DMS53 (cell line): ENCODE results near the gene CORO2B.
"Not testable (repeated sequence)": the region's sequence is repeated elsewhere in the genome, so short reads cannot be mapped to it uniquely, and the experiment has no call there.

Experiments used
- DNase-seq: peaks from one replicate; lab custom pipeline; 2025; lab: John Stamatoyannopoulos, UW

The CORO2B gene

DNA sequence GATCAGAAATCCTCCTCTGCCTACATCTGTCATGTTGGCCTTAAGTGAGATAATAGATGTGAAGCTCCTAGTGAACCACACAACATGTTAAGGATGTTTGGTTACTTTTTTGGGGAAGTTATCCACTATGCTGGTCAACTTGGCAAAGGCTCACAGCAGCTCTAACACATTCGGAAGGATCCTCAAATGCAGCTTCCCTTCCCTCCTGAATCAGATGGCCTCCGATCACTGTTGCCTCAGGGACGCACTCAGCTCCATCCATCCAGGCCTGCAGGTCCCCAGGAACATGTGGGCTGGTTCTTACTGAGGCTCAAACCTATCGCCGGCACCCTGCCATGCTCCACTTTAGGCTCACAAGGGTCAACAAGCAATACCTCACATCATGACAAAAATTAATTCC lies 67.9 kb downstream of the CORO2B start:
- DNase-seq: no peak

DNA sequence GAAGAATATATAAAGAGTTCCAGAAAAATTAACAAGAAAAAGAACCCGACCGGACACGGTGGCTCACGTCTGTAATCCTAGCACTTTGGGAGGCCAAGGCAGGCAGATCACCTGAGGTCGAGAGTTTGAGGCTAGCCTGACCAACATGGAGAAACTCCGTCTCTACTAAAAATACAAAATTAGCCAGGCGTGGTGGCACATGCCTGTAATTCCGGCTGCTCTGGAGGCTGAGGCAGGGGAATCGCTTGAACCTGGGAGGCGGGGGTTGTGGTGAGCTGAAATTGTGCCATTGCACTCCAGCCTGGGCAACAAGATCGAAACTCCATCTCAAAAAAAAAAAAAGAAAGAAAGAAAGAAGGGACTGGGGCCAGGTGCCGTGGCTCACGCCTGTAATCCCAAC lies 68.6 kb downstream of the CORO2B start:
- DNase-seq: not testable (repeated sequence)

DNA sequence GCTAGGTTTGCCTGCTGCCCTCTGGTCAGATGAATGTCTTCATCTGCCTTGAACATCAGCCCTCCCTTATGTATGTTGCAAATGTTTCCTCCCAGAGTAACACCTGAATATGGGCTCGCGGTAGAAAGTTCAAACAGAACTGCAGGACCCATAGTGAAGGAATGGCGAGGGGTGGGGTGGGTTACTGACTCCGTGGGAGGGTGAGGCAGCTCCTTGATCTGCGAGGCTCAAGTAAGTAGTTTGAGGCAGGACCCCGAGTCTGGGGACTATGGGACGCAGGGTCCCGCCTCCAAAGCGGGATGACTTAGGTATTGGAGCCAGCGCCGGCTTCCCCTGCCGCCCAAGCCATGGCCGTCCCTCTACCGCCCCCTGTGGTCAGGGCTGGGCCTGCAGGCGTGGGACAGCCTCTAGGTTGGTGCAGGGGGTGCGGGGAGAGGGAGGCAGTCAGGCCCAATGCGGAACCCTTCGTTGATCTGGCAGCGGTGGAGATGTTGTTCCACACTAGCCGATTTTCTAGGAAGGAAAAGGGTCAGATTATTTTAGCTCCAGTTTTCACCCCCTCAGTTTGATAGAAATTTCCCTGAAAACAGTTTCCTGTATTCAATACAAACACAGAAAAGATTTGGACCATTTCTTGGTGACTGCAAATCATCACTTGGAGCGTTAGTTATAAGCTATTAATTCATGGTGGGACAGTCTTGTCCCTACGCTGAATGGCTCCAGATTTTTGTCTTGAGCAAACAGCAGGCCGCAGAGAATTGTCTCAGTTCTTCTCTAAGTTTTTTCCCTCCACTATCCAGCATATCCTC lies 72.3 kb downstream of the CORO2B start:
- DNase-seq: peak; percentile 80

DNA sequence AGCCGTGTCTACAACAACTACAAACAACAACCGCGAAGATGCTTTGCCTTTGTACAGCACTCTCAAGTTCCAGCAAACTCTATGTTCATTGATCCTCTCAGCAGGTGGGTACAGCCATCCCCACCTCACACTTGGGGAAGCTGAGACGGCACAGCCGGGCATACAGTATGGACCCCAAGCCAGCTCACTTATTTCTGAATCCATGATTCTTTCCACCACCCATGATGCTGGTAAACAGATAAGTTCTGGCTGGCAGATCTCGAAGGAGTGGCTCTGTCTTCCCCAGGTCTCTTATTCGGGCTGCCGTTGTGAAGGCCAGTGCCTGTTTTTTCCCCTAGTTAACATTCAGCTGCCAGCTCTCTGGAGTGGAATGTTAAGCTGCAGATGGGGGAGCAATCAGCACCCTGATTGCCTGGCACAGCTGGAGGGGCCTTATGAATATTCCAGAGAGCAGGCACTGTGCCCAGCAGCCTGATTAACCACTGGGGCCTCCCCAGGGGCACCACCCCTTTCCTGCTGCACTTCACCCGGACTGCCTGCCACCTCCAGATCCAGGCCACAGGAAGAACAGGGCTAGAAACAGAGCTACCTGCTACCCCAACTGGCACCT lies 73.2 kb downstream of the CORO2B start:
- DNase-seq: no peak

DNA sequence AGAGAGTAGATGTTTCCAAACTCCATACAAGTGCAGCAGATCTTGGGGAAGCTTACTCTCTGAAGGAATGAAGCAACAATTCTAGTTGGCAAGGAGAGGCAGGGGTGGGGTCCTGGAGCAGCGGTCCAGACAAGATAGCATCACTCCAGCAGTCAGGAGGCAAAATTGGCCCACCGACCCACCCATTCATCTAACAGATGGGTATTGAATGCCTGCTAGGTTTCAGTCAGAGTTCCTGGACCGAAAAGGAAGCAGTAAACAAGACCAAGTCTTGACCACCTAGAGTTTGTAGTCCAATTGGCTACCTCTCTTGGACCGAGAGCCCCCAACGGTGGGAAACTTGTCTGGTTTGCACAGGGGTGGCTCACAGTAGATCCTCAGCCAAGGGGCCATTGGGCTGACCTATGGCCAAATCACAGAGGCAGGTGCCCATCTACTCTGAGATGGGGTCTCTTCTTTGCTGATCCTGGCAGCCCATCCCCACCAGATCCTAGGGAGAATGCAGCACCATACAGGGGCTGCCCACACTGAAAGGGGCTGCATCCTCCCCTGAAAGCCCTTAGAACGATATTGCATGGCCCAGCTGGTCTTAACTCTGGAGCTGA lies 74.3 kb downstream of the CORO2B start:
- no peak for DNase-seq

DNA sequence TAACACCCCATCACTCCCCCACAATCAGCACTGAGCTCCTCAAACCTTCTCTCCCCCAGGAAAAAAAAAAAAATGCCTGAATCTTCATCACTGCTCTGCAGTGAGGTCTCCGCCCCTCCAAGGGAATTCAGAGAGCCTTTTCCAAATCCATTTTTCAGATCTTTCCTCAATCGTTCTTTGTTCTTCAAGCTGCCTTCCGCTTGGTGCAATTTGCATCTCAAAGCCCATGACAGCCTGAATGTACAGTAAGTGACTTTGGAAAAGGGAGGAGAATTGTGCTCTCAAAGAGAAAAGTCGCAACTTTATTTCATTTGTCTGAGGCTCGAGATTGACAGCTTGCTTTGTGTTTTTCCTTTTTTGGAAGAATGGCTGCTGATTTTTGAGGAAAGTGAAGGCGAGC lies 75.0 kb downstream of the CORO2B start:
- no peak for DNase-seq

DNA sequence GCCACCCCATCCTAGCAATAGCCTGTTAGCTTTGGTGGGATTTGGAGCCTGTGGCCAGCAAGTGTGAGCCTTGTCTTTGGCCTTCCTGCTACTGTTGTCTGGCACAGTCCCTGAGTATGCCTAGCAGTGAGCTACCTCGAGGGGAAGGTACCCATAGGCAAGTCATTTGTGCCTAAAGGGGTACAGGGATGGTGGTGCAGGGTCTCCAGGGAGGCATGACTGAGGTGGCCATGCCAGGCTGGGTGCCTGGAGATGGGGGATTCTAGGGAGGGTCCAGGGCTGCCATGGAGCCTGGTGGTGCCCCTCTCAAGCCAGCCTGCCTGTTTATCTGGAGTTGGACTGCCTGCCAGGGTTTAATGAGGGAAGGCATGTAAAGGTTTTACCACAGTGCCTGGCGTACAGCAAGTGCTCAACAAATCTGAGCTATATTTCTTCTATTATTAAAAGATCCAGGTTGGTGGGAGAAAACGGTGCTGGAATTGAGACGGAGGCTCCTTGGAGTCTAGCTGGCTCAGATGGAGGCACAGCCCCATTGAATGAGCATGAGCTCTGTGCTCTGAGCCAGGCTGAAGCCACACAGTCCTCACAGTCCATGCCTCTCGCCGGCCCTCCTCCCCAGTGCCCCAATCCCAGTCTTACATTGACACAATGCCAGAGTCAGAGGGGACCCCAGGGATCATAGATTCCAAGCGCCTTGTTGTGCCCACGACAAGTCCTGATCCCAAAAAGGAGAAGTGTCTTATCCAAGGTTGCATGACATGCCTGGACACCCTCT lies 76.2 kb downstream of the CORO2B start:
- no peak for DNase-seq

DNA sequence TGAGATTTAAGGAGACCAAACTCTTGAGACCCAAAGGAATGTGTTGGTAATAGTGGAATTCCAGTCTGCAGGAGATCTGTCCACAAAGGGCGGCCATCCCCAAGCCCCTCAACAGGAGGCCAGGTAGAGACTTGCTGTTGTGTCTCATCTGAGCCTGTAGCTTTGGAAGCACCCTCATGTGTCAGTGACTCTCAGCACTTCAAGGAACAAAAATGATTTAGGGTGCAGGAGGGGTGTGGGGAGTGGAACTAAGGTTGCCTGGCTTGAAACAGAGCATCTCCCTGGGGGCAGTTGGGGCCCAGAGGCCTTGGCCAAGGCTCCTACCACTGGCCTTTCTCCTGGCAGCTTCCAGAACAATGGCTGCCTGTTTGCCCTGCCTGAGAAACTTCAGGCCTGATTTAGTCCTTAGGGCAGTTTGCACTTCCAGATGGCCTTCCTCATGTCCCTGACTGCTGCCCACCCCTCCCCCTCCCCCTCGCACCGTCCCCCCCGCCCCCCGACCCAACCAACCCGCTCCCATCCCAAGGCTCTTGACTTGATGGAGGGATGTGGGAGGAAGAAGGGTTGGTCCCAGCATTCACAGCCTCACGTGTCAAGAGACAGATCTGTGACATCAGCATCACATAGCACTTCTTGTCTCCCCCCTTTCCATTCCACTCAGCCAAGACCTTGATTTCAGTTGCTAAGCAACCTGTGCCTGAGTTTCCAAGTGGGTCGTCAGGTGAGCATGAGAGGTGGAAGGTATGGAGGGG lies 77.1 kb downstream of the CORO2B start:
- DNase-seq: no peak

DNA sequence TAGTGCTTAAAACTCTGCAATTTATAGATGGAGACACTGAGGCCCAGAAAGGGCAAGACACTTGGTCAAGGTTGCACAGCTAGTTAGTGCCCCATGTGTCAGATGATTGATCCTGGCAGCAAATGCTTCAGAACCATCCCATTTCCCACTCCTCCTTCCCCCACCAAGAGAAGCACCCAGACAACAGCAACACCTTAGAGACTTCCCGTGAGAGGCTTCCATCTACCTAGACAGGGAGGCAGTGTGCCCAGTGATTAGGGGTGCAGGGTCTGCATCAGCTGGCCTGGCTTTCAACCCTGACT lies 77.6 kb downstream of the CORO2B start:
- DNase-seq: no peak

DNA sequence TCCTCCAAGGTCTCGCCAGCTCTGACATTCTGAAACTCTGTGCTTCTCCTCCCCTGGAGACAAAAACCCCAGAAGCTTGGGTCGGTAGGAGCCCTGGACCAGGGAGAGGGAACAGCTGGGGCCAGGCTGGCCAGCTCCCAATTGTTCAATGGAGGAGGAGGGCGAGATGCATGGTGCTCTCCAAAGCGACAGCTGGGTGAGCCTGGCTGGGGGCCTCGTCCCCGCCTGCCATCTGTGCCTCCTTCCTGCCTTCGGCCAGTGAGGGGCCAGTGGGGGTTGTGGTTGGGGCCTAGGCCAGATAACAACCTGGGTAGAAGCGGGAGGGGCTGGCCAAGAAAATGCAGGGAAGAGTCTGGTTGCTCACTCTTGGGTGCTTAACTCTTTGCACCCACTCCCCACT lies 79.4 kb downstream of the CORO2B start:
- DNase-seq: no peak

DNA sequence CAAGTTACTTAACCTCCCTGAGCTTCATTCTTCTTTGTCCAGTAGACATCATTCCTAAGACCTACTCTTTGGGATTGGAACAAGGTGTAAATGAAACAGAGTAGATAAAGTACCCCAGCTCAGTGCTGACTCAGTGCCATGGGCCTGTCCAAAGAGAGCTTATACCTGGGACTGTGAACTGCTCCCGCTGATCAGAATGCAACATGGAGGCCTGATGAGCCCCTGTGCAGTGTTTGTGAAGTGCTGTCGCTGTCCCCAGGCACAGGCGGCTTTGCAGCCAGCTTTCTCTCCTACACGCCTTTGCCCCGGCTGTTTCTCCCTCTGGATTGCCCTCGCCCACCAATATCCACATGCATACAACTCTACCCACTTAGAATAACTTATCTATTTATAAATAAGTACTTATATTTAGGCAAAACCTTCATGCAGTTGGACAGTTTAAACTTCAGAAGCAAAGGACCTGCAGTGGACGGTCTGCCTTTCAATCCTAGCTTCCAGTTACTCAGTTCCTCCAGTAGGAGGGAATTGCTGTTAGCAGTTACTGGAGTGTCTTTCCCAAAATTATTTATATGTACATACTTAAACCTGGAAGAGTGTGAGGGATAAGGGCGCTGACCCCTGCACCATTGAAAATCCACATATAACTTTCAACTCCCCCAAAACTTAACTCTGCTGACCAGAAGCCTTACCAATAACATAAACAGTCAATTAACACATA lies 80.0 kb downstream of the CORO2B start:
- no peak for DNase-seq

DNA sequence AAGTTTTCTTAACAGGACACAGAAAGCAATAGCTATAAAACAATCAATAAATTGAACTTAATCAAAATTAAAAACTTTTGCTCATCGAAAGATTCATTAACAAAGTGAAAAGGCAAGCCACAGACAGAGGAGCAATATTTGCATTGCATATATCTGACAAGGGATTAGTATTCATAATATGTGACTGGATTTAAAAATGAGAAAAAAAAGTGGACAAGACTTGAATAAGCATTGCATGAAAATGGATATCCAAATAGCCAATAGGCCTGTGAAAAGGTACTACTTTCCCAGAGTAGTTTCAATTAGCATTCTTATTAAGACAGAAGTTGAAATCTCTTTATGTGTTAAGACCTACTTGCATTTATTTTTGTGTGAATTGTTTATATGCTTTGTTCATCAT lies 84.7 kb downstream of the CORO2B start:
- DNase-seq: no peak

DNA sequence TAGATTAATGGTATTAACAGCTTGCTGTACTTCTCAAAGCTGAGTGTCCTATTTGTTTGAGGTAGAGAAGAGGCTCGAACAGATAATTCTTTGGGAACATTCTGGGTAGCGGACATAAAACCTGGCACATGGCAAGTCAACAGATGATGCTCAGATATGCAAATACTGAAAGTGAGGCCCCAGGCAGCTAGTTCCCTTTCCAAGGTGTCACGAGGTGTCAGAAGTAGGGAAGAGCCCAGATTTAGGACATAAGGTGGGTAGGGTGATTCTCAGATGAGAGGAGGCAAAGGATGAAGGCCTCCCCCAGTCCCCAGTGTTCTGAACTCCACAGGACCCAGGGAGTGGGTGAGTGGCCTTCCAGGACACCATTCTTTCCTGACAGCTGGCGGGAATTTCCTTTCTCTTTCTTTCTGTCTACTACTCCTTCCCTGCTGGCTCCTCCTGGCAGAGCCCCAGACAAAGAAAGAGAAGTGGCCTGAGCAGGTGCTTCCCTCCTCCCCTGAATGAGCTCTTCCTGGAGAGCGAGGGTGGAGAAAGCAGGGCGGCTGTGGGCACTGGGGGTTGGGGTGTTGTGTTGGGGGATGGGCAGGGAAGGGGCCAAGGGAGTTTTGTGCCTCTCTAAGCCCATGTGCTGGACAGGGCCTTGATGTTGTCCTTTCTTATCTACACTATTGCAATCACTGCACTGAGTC lies 87.5 kb downstream of the CORO2B start:
- DNase-seq: peak; percentile 72

DNA sequence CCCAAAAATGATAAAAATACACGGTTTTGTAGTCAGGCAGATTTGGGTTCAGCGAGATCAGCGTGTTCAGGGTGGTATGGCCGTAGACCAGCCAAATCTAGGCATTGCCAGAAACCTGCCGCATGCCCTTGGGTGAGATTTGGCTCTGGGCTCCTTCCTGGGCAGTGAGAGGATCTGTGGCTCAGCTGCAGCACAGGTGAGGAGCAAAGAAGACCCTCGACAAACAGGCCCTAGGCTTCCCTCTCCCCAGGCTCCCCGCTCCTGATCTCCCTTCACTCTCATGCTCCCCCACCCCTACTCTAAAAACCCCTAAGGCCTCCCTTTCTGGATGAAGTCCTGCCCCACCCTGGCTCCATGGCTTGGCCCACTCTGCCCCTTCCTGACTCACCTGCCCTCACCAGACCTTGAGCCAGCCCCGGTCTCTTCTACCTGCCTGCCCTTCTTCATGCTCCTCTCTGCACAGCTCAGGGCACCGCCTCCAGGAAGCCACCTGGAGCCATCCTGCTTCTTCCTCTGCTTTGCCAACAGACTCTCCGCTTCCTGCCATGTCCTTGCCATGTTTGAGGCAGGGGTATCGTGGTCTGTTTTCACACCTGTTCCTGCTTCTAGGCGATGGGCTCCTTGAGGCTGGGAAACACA lies 88.1 kb downstream of the CORO2B start:
- DNase-seq: no peak

DNA sequence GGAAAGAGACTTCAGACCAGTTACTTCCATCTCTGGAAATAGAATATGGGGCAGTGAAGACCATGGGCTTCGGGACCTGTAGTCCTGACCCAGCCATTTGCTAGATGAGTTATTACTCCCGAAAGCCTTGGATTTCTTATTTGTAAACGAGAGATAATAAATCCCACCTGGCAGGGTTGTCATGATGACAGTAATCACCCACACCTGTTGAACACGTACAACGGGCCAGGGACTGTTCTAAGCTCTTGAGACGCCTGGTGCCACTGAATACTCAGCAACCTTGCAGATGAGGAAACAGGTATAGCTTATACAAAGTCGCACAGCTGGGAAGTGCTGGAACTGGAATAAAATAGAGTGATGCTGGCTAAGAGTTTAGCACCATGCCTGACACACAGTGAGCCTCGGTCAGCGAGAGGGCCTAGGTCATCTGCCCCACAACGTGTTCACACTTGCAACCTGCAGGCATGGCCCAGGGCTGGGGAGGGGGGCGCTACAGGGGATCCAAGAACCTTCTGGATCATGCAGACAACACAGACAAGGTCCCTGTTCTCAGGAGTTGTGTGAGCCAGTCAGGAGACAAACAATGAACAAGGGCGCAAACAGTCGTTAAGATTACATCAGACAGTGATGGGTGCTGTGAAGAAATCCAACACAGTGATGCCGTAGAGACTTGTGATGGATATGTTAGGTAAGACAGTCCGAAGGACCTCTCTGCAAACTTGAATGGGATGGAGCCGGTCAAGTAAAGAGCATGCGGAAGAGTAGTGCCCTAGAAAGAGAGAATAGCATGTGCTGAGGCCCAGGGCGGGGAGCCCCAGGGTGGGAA lies 89.2 kb downstream of the CORO2B start:
- DNase-seq: no peak

DNA sequence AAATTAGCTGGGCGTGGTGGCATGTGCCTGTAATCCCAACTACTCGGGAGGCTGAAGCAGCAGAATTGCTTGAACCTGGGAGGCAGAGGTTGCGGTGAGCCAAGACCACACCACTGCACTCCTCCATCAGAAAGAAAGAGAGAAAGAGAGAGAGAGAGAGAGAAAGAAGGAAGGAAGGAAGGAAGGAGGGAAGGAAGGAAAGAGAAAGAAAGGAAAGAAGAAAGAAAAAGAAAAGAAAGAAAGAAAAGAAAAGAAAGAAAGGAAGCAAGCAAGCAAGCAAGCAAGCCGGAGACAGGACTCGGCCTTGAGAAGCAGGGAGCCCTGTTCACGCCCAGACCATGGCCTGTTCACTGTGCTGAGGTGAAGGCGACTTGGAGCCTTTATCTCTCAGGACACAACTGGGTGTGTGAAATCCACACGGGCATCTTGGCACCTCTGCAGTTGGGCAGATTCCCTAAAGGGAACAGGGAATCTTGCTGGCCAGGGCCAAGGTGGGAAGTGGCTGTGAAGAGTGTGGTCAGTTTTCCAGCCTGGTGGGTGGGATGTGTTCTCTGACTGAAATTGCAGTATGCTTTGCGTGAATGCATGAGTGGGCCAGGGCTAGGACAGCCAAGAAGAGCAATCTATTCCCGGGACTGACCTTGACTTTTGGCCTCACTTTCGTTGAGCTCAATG lies 90.3 kb downstream of the CORO2B start:
- DNase-seq: no peak

DNA sequence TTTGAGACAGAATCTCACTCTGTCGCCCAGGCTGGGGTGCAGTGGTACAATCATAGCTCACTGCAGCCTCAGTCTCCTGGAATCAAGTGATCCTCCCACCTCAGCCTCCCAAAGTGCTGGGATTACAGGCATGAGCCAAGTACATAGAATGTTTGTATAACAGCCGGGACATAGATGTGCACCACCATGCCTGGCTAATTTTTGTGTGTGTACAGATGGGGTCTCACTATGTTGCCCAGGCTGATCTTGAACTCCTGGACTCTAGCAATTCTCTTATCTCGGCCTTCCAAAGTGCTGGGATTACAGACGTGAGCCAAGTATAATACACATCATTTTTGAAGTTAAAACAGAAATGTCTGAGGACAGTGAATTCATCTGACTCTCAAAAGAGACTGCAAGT lies 93.5 kb downstream of the CORO2B start:
- no peak for DNase-seq

DNA sequence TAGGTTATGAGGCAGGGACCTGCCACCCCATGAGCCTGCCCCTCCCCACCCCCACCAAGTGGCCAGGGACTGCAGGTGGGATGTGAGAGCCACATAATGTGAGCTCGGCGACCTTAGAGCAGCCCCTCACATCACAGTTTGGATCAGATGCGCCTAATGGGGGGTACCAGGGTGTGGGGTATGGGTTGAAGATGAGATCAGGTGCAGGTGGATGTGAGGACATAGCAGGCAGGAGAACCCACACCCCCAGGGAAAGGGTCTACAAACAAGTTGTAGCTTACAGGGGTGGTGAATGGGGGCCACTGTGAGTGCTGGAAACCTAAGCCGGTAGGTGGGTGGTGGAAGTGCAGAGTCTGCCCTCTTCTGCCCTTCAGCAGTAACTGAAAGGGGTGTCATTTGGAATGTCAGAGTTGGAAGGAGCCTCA lies 94.0 kb downstream of the CORO2B start:
- no peak for DNase-seq

DNA sequence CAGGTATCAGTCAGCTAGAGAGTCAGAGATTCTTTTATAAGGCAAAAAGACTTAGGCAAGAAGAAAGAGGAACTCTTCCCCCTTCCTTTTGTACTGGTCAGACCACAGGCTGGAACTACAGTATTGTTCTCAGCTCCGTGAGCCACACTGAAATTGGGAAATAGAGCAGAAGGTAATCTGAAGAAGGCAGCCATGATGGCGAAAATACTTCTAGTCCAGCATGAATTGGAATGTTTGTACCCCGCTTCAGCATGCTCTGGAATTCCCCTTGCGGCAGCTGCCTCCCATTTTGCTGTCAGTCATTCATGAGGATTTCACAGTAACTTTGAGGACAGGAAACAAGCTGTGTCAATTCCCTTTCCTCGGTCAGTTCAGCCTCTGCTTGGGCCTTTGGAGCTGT lies 96.2 kb downstream of the CORO2B start:
- no peak for DNase-seq
